Neural progenitor cell (in vitro differentiated cells): ENCODE measurements around the gene NAPEPLD. TPM values are rescaled to one million over a fixed set of nuclear protein-coding genes. Genes with fewer than 3 reads are reported as not detected.
"Not testable (repeated sequence)": the region's sequence is repeated elsewhere in the genome, so short reads cannot be mapped to it uniquely, and the experiment has no call there.

Source experiments
- DNase-seq: peaks from one replicate; pipeline ENCODE4 v3.0.0-alpha.2; 2016; ENCODE audit warnings: low spot score
- H2AFZ ChIP-seq: fragments of 200-600 bp; sonication (generic); replicated peaks from 2 replicates; pipeline ENCODE4 v1.6.1; 2016; ENCODE audit warnings: antibody characterized with exemption
- H3F3A ChIP-seq: fragments of 200-600 bp; sonication (generic); 2 replicates; pipeline ENCODE4 v1.6.1; 2016; ENCODE audit warnings: antibody characterized with exemption, low read depth
- H3K27ac ChIP-seq: fragments of 200-600 bp; sonication (generic); 2 replicates; pipeline ENCODE4 v1.5.1; 2016; ENCODE audit warnings: mild to moderate bottlenecking
- H3K27me3 ChIP-seq: fragments of 200-600 bp; sonication (generic); 2 replicates; pipeline ENCODE4 v1.6.1; 2016; ENCODE audit warnings: mild to moderate bottlenecking, moderate library complexity
- H3K36me3 ChIP-seq: fragments of 200-600 bp; sonication (generic); 2 replicates; pipeline ENCODE4 v1.5.1; 2016
- H3K4me1 ChIP-seq: fragments of 200-600 bp; sonication (generic); 2 replicates; pipeline ENCODE4 v1.6.1; 2016; ENCODE audit warnings: mixed run types
- H3K4me2 ChIP-seq: fragments of 200-600 bp; sonication (generic); 2 replicates; pipeline ENCODE4 v1.6.1; 2016
- H3K4me3 ChIP-seq: fragments of 200-600 bp; sonication (generic); 2 replicates; pipeline ENCODE4 v1.5.1; 2016
- H3K79me2 ChIP-seq: fragments of 200-600 bp; sonication (generic); 2 replicates; pipeline ENCODE4 v1.6.1; 2016; ENCODE audit warnings: low read depth
- H3K9ac ChIP-seq: fragments of 200-600 bp; sonication (generic); 2 replicates; pipeline ENCODE4 v1.6.1; 2016
- H3K9me3 ChIP-seq: fragments of 200-600 bp; sonication (generic); 2 replicates; pipeline ENCODE4 v1.5.1; 2016; ENCODE audit warnings: low read depth
- H4K20me1 ChIP-seq: fragments of 200-600 bp; sonication (generic); 2 replicates; pipeline ENCODE4 v1.6.1; 2016; ENCODE audit warnings: low read depth
- H3K27ac Mint-ChIP-seq: 3 replicates; pipeline ENCODE4 v1.8.0; 2021; ENCODE audit warnings: mixed read lengths
- H3K27me3 Mint-ChIP-seq: 2 replicates; pipeline ENCODE4 v1.8.0; 2022; ENCODE audit warnings: low read depth, mild to moderate bottlenecking, inconsistent platforms, moderate library complexity, mixed read lengths; ENCODE audit not compliant: insufficient read depth
- H3K36me3 Mint-ChIP-seq: 3 replicates; pipeline ENCODE4 v1.8.0; 2021; ENCODE audit warnings: mixed read lengths
- H3K4me1 Mint-ChIP-seq: 3 replicates; pipeline ENCODE4 v1.8.0; 2021; ENCODE audit warnings: mixed read lengths
- H3K4me3 Mint-ChIP-seq: 3 replicates; pipeline ENCODE4 v1.8.0; 2021; ENCODE audit warnings: mild to moderate bottlenecking, moderate library complexity, mixed read lengths
- H3K9me3 Mint-ChIP-seq: 3 replicates; pipeline ENCODE4 v1.8.0; 2020; ENCODE audit warnings: mixed read lengths
- EZH2 ChIP-seq: fragments of 200-600 bp; sonication (generic); IDR thresholded peaks from 2 replicates; pipeline ENCODE4 v1.6.1; 2017; ENCODE audit warnings: antibody characterized with exemption, mild to moderate bottlenecking, moderate library complexity
- EZH2phosphoT487 ChIP-seq: fragments of 200-600 bp; sonication (generic); IDR thresholded peaks from 2 replicates; pipeline ENCODE4 v1.6.1; 2017; ENCODE audit warnings: antibody characterized with exemption
- total RNA-seq: library from RNA; depleted of rRNA; stranded (reverse); fragments of >200 nt; gene quantifications from 2 replicates; pipeline ENCODE4 v1.2.3, GENCODE V29; 2015; ENCODE audit warnings: low replicate concordance
- TF ChIP-seq, protein P1 (sequence below): fragments of 200-600 bp; sonication (generic); IDR thresholded peaks from 2 replicates; pipeline ENCODE4 v1.5.1; 2017; ENCODE audit warnings: antibody characterized with exemption, mild to moderate bottlenecking

Gene NAPEPLD
- total RNA-seq, 1 donor from 2014 or later, result 13.3 TPM

DNA sequence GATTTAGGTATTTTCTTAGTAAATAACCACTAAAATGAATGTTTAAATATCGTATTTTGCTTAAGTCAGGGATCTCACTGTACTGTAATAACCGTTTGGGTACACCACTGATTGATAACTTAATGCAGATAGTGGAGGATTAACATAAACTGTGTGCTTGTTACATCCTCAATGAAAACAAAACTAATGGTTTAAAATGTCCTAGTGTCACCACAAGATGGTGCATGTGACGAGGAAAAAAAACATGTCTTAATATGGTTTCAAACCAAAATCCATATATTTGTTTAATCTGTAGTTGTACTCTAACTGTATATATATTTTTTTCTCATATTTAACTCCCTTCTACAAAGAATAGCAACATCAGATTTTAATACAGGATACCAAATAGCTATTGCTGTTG lies 54.8 kb downstream of the NAPEPLD start:
- H2AFZ ChIP-seq, result no peak overlapping the region
- peaks cover 5% of the 10 kb centered on the region for H3F3A ChIP-seq
- H3K4me1 ChIP-seq, result no peaks in the 10 kb centered on the region
- no peaks in the 10 kb centered on the region for H3K27me3 ChIP-seq
- no peak for DNase-seq
- Mint-ChIP-seq H3K9me3 (no peaks in the 10 kb centered on the region), H3K27me3 (no peaks in the 10 kb centered on the region), H3K27ac (no peak overlapping the region), H3K4me1 (no peaks in the 10 kb centered on the region), H3K36me3 (peaks cover 25% of the 10 kb centered on the region), H3K4me3 (no peak overlapping the region)
- H3K4me3 ChIP-seq, result no peak overlapping the region
- no peak overlapping the region for H3K4me2 ChIP-seq
- no peaks in the 10 kb centered on the region for H4K20me1 ChIP-seq
- H3K9ac ChIP-seq, result no peak overlapping the region
- peaks cover 12% of the 10 kb centered on the region for H3K36me3 ChIP-seq
- TF ChIP-seq EZH2phosphoT487, result no peak
- TF ChIP-seq EZH2, result no peak
- TF ChIP-seq, protein P1, sequence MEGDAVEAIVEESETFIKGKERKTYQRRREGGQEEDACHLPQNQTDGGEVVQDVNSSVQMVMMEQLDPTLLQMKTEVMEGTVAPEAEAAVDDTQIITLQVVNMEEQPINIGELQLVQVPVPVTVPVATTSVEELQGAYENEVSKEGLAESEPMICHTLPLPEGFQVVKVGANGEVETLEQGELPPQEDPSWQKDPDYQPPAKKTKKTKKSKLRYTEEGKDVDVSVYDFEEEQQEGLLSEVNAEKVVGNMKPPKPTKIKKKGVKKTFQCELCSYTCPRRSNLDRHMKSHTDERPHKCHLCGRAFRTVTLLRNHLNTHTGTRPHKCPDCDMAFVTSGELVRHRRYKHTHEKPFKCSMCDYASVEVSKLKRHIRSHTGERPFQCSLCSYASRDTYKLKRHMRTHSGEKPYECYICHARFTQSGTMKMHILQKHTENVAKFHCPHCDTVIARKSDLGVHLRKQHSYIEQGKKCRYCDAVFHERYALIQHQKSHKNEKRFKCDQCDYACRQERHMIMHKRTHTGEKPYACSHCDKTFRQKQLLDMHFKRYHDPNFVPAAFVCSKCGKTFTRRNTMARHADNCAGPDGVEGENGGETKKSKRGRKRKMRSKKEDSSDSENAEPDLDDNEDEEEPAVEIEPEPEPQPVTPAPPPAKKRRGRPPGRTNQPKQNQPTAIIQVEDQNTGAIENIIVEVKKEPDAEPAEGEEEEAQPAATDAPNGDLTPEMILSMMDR, result no peak
- H3K9me3 ChIP-seq, result no peaks in the 10 kb centered on the region
- no peak overlapping the region for H3K27ac ChIP-seq
- H3K79me2 ChIP-seq, result no peaks in the 10 kb centered on the region

GRCh38 chr7:103093429-103093828 lies 55.5 kb downstream of the NAPEPLD start:
- Mint-ChIP-seq H3K9me3 (no peaks in the 10 kb centered on the region), H3K27ac (peak overlapping the region; percentile 50), H3K4me1 (no peaks in the 10 kb centered on the region), H3K27me3 (no peaks in the 10 kb centered on the region), H3K4me3 (no peak overlapping the region), H3K36me3 (peaks cover 27% of the 10 kb centered on the region)
- peaks cover 12% of the 10 kb centered on the region for H3K36me3 ChIP-seq
- peaks cover 5% of the 10 kb centered on the region for H3F3A ChIP-seq
- no peaks in the 10 kb centered on the region for H3K27me3 ChIP-seq
- H3K4me1 ChIP-seq, result no peaks in the 10 kb centered on the region
- H3K4me2 ChIP-seq, result no peak overlapping the region
- no peak for DNase-seq
- no peak overlapping the region for H3K27ac ChIP-seq
- no peaks in the 10 kb centered on the region for H3K79me2 ChIP-seq
- TF ChIP-seq, protein P1, result no peak
- TF ChIP-seq EZH2phosphoT487, result no peak
- TF ChIP-seq EZH2, result no peak
- H3K4me3 ChIP-seq, result no peak overlapping the region
- no peaks in the 10 kb centered on the region for H4K20me1 ChIP-seq
- H2AFZ ChIP-seq, result no peak overlapping the region
- H3K9ac ChIP-seq, result no peak overlapping the region
- no peaks in the 10 kb centered on the region for H3K9me3 ChIP-seq

GRCh38 chr7:103092321-103092720 lies 56.6 kb downstream of the NAPEPLD start:
- peaks cover 30% of the 10 kb centered on the region for H3K36me3 Mint-ChIP-seq
- H3K9ac ChIP-seq, H2AFZ ChIP-seq, H3K9me3 ChIP-seq, H3K4me3 Mint-ChIP-seq, H3K4me2 ChIP-seq, H3K4me1 ChIP-seq, H3K4me1 Mint-ChIP-seq, H3K27me3 ChIP-seq, H3K4me3 ChIP-seq, H3K27ac Mint-ChIP-seq, DNase-seq, H3K27me3 Mint-ChIP-seq, H3F3A ChIP-seq, H3K9me3 Mint-ChIP-seq, H4K20me1 ChIP-seq, H3K79me2 ChIP-seq, H3K27ac ChIP-seq: not testable (repeated sequence)
- peaks cover 12% of the 10 kb centered on the region for H3K36me3 ChIP-seq

DNA sequence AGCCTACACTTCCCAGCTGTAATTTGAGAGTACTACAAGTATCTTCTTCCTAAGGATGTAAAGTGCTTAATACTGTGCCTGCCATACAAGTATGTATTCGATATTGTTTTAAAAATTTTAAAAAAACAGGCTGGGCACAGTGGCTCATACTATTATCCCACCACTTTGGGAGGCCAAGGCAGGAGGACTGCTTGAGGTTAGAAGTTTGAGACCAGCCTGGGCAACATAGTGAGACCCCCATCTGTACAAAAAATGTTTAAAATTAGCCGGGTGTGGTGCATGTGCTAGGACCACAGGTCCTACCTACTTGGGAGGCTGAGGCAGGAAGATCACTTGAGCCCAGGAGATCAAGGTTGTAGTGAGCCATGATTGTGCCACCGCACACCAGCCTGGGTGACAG lies 65.7 kb downstream of the NAPEPLD start:
- H3K36me3 Mint-ChIP-seq, result peaks cover 8% of the 10 kb centered on the region
- peaks cover 2% of the 10 kb centered on the region for H3K4me1 Mint-ChIP-seq

More for the DNA sequence above, 65.7 kb downstream of the NAPEPLD start:
- TF ChIP-seq EZH2, result no peak
- no peak for TF ChIP-seq EZH2phosphoT487
- TF ChIP-seq, protein P1, result no peak
- no peak overlapping the region for H3K9ac ChIP-seq
- no peaks in the 10 kb centered on the region for H4K20me1 ChIP-seq
- no peak overlapping the region for H3K4me3 Mint-ChIP-seq
- H3K9me3 Mint-ChIP-seq, result no peaks in the 10 kb centered on the region
- H3F3A ChIP-seq, result no peaks in the 10 kb centered on the region
- H3K9me3 ChIP-seq, result no peaks in the 10 kb centered on the region
- H3K36me3 ChIP-seq, result no peaks in the 10 kb centered on the region
- no peak overlapping the region for H2AFZ ChIP-seq
- H3K27me3 ChIP-seq, result no peaks in the 10 kb centered on the region
- no peak overlapping the region for H3K4me3 ChIP-seq
- no peak overlapping the region for H3K4me2 ChIP-seq
- H3K27ac ChIP-seq, result no peak overlapping the region
- H3K27ac Mint-ChIP-seq, result no peak overlapping the region
- DNase-seq, result no peak
- H3K4me1 ChIP-seq, result no peaks in the 10 kb centered on the region
- H3K27me3 Mint-ChIP-seq, result no peaks in the 10 kb centered on the region
- H3K79me2 ChIP-seq, result peaks cover 49% of the 10 kb centered on the region
